Endothelial cell (in vitro differentiated cells): ENCODE measurements around the gene FIGN. TPM values are rescaled to one million over a fixed set of nuclear protein-coding genes. Genes with fewer than 3 reads are reported as not detected.

ENCODE experiments used
- DNase-seq: peaks from one replicate; pipeline ENCODE4 v3.0.0; 2021; ENCODE audit warnings: low spot score
- H3K27ac Mint-ChIP-seq: one replicate; pipeline ENCODE4 v1.8.0; 2021; ENCODE audit warnings: mixed read lengths, inconsistent platforms; ENCODE audit not compliant: unreplicated experiment
- H3K27me3 Mint-ChIP-seq: one replicate; pipeline ENCODE4 v1.8.0; 2021; ENCODE audit warnings: mild to moderate bottlenecking, moderate library complexity, mixed read lengths, inconsistent platforms; ENCODE audit not compliant: unreplicated experiment
- H3K36me3 Mint-ChIP-seq: one replicate; pipeline ENCODE4 v1.8.0; 2021; ENCODE audit warnings: mild to moderate bottlenecking, low read depth, mixed read lengths, inconsistent platforms; ENCODE audit not compliant: unreplicated experiment
- H3K4me1 Mint-ChIP-seq: one replicate; pipeline ENCODE4 v1.8.0; 2021; ENCODE audit warnings: mild to moderate bottlenecking, mixed read lengths, inconsistent platforms; ENCODE audit not compliant: unreplicated experiment
- H3K4me3 Mint-ChIP-seq: one replicate; pipeline ENCODE4 v1.8.0; 2021; ENCODE audit warnings: mild to moderate bottlenecking, mixed read lengths, inconsistent platforms; ENCODE audit not compliant: unreplicated experiment
- H3K9me3 Mint-ChIP-seq: one replicate; pipeline ENCODE4 v1.8.0; 2021; ENCODE audit warnings: mixed read lengths, inconsistent platforms; ENCODE audit not compliant: unreplicated experiment
- CTCF ChIP-seq: fragments of 200-600 bp; sonication (generic); IDR thresholded peaks from one replicate; pipeline ENCODE4 v1.5.0; 2021; ENCODE audit warnings: antibody characterized with exemption; ENCODE audit not compliant: unreplicated experiment
- long read RNA-seq: library from polyadenylated mRNA; unstranded; transcript quantifications from one replicate; pipeline ENCODE4 v2.0.0, GENCODE V29; 2020; ENCODE audit not compliant: unreplicated experiment
- total RNA-seq: library from RNA; stranded (reverse); fragmentation: NEBNext Ultra II Directional; extraction: Animal tissue kit (Norgen Biotek cat#: 25700); gene quantifications from one replicate; pipeline ENCODE4 v1.2.1, GENCODE V29; 2021; ENCODE audit not compliant: unreplicated experiment

The FIGN gene
- 14.0 TPM for total RNA-seq
- long read RNA-seq, full-length matches to known transcripts, result 1 of 1 reads
- long read RNA-seq, partial matches to known transcripts, result 0 of 1 reads
- long read RNA-seq, other reads (novel, unspliced or antisense), result 0 of 1 reads

- Mint-ChIP-seq H3K36me3 (no peaks in the 10 kb centered on the region), H3K27ac (peak within 1 kb of the TSS; percentile 95), H3K9me3 (no peaks in the 10 kb centered on the region), H3K4me1 (peaks cover 21% of the 10 kb centered on the region), H3K27me3 (peaks cover 4% of the 10 kb centered on the region), H3K4me3 (peak within 1 kb of the TSS; percentile 98)
- TF ChIP-seq CTCF, result no peak
- peak; percentile 75 for DNase-seq
Measured at GRCh38 chr2:163735685-163736432, at the start of gene FIGN. FIGN (minus strand) TSS chr2:163736008; CDS start chr2:163734927, 1,081 bp downstream.

GRCh38 chr2:163785162-163785561 lies 49.4 kb upstream of the FIGN start:
- Mint-ChIP-seq H3K4me3 (no peak overlapping the region), H3K27me3 (no peaks in the 10 kb centered on the region), H3K9me3 (no peaks in the 10 kb centered on the region), H3K27ac (no peak overlapping the region), H3K36me3 (no peaks in the 10 kb centered on the region), H3K4me1 (no peaks in the 10 kb centered on the region)
- no peak for DNase-seq
- no peak for TF ChIP-seq CTCF

GRCh38 chr2:163779970-163780597 lies 44.3 kb upstream of the FIGN start:
- Mint-ChIP-seq H3K9me3 (no peaks in the 10 kb centered on the region), H3K4me1 (no peaks in the 10 kb centered on the region), H3K4me3 (no peak overlapping the region), H3K27me3 (no peaks in the 10 kb centered on the region), H3K27ac (no peak overlapping the region), H3K36me3 (no peaks in the 10 kb centered on the region)
- DNase-seq, result no peak
- no peak for TF ChIP-seq CTCF

GRCh38 chr2:163778045-163778781 lies 42.4 kb upstream of the FIGN start:
- no peak for TF ChIP-seq CTCF
- H3K4me1 Mint-ChIP-seq, result no peaks in the 10 kb centered on the region
- H3K27ac Mint-ChIP-seq, result no peak overlapping the region
- no peaks in the 10 kb centered on the region for H3K36me3 Mint-ChIP-seq
- H3K9me3 Mint-ChIP-seq, result no peaks in the 10 kb centered on the region
- no peak overlapping the region for H3K4me3 Mint-ChIP-seq
- DNase-seq, result no peak
- no peaks in the 10 kb centered on the region for H3K27me3 Mint-ChIP-seq
